A673 (cell line): Measurements from ENCODE around the gene WNT2B. TPM values are rescaled to one million over a fixed set of nuclear protein-coding genes. Genes with fewer than 3 reads are reported as not detected.

ENCODE experiments used
- BruUV-seq: library from RNA; stranded (reverse); fragments of 400-500 nt; replicated peaks from 2 replicates; lab custom pipeline; 2021; lab: Mats Ljungman, UMichigan
- CTCF ChIA-PET: fragments of 300-600 bp; sonication (Branson Sonifier 250); formaldehyde crosslinking; loops from one replicate; lab custom pipeline; 2022; ENCODE audit warnings: antibody characterized with exemption; lab: Charles Lee
- POLR2A ChIA-PET: fragments of 300-600 bp; sonication (Branson Sonifier 250); formaldehyde crosslinking; loops from one replicate; lab custom pipeline; 2022; ENCODE audit warnings: antibody characterized with exemption; ENCODE audit not compliant: low non-redundant PET; lab: Charles Lee
- DNase-seq: peaks from one replicate; pipeline ENCODE4 v3.0.0-alpha.2; 2015; ENCODE audit warnings: low spot score
- H3K27ac ChIP-seq: fragments of 200-600 bp; sonication (generic); 2 replicates; pipeline ENCODE4 v1.5.1; 2016; ENCODE audit warnings: mixed run types, low read depth, mild to moderate bottlenecking, mixed read lengths, antibody characterized with exemption, low read length; ENCODE audit not compliant: poor library complexity, severe bottlenecking
- H3K27me3 ChIP-seq: fragments of 200-600 bp; sonication (generic); replicated peaks from 2 replicates; pipeline ENCODE4 v1.6.1; 2017; ENCODE audit warnings: mixed run types, low read depth, mild to moderate bottlenecking, mixed read lengths, antibody characterized with exemption, low read length; ENCODE audit not compliant: insufficient read depth, poor library complexity
- H3K36me3 ChIP-seq: fragments of 200-600 bp; sonication (generic); 2 replicates; pipeline ENCODE4 v1.6.1; 2016; ENCODE audit warnings: mixed run types, mild to moderate bottlenecking, mixed read lengths, antibody characterized with exemption, low read length; ENCODE audit not compliant: insufficient read depth, poor library complexity, severe bottlenecking
- H3K4me1 ChIP-seq: fragments of 200-600 bp; sonication (generic); 2 replicates; pipeline ENCODE4 v1.6.1; 2017; ENCODE audit warnings: mixed run types, mild to moderate bottlenecking, mixed read lengths, antibody characterized with exemption, low read length; ENCODE audit not compliant: insufficient read depth, poor library complexity, severe bottlenecking
- H3K4me3 ChIP-seq: fragments of 200-600 bp; sonication (generic); 2 replicates; pipeline ENCODE4 v1.5.1; 2016; ENCODE audit warnings: low read depth, mixed run types, mild to moderate bottlenecking, mixed read lengths, low read length; ENCODE audit not compliant: poor library complexity, severe bottlenecking
- H3K9me3 ChIP-seq: fragments of 200-600 bp; sonication (generic); 2 replicates; pipeline ENCODE4 v1.6.1; 2016; ENCODE audit warnings: mixed run types, low read depth, mild to moderate bottlenecking, mixed read lengths, antibody characterized with exemption, low read length; ENCODE audit not compliant: poor library complexity, severe bottlenecking
- CTCF ChIP-seq: fragments of 300-800, 200-600 bp; sonication (generic); conservative IDR thresholded peaks from 2 replicates; pipeline ENCODE4 v1.5.1; 2017; ENCODE audit warnings: low read depth, mild to moderate bottlenecking, antibody characterized with exemption, low read length, moderate library complexity, mixed read lengths
- EZH2 ChIP-seq: fragments of 200-600 bp; sonication (generic); IDR thresholded peaks from 2 replicates; pipeline ENCODE4 v1.6.1; 2017; ENCODE audit warnings: borderline replicate concordance, low read depth, mild to moderate bottlenecking, mixed read lengths, antibody characterized with exemption, low read length; ENCODE audit not compliant: poor library complexity, severe bottlenecking
- intact Hi-C: fragments of 100-400 bp; cut with micrococcal nuclease; formaldehyde crosslinking; loops from one replicate; pipeline ENCODE4 v1.10.0; 2022; ENCODE audit not compliant: unreplicated experiment
- total RNA-seq: library from RNA; stranded (reverse); gene quantifications from 2 replicates; pipeline ENCODE4 v1.2.3, GENCODE V29; 2021

Gene WNT2B
- total RNA-seq, 1 experiment from 2014 or later = 0.32 TPM

GRCh38 chr1:112563341-112563740 is 54.6 kb downstream of the WNT2B start:
- no peak for DNase-seq
- Histone ChIP-seq H3K27me3 (no peaks in the 10 kb centered on the region), H3K9me3 (no peaks in the 10 kb centered on the region), H3K27ac (no peak overlapping the region), H3K4me1 (no peaks in the 10 kb centered on the region), H3K36me3 (peaks cover 3% of the 10 kb centered on the region), H3K4me3 (no peak overlapping the region)
- POLR2A ChIA-PET = no interaction called here
- TF ChIP-seq EZH2 (no peak), CTCF (no peak)
- intact Hi-C loops = no loop called here
- no TSS peak for BruUV-seq
- CTCF ChIA-PET = no interaction called here

- Histone ChIP-seq H3K4me1 (no peaks in the 10 kb centered on the region), H3K4me3 (no peak overlapping the region), H3K9me3 (no peaks in the 10 kb centered on the region), H3K27me3 (no peaks in the 10 kb centered on the region), H3K36me3 (peaks cover 3% of the 10 kb centered on the region), H3K27ac (no peak overlapping the region)
- no peak for TF ChIP-seq CTCF
- no peak for TF ChIP-seq EZH2
- POLR2A ChIA-PET = no interaction called here
- CTCF ChIA-PET = no interaction called here
- no TSS peak for BruUV-seq
- no peak for DNase-seq
- intact Hi-C loops = no loop called here
These were observed 55.3 kb downstream of the WNT2B start for GRCh38 chr1:112564081-112564480.

- DNase-seq = no peak
- no peaks in the 10 kb centered on the region for H3K9me3 ChIP-seq
- intact Hi-C loops = no loop called here
- POLR2A ChIA-PET = interaction anchor here (0.7 kb wide), 1 partner anchor 15 kb away, joined by 4 read pairs; no protein-coding TSS in a partner anchor
- no peaks in the 10 kb centered on the region for H3K27me3 ChIP-seq
- CTCF ChIA-PET = no interaction called here
- no peak overlapping the region for H3K27ac ChIP-seq
- TF ChIP-seq EZH2 (no peak), CTCF (no peak)
- H3K4me3 ChIP-seq = no peak overlapping the region
- no peaks in the 10 kb centered on the region for H3K4me1 ChIP-seq
- peaks cover 3% of the 10 kb centered on the region for H3K36me3 ChIP-seq
- no TSS peak for BruUV-seq
These were observed 57.0 kb downstream of the WNT2B start for GRCh38 chr1:112565800-112566199.
